IMR-90 (cell line): ENCODE data around the gene HPSE2.

Experiments
- NFE2L2 ChIP-seq: fragments of 150-350 bp; IDR thresholded peaks from 2 replicates; pipeline ENCODE4 v1.6.1; 2016; ENCODE audit warnings: low read depth, mild to moderate bottlenecking, low read length
- POLR2A ChIP-seq: IDR thresholded peaks from 2 replicates; pipeline ENCODE4 v1.6.1; 2012; ENCODE audit warnings: mild to moderate bottlenecking, low read depth, low read length
- TF ChIP-seq, protein P1 (sequence below): conservative IDR thresholded peaks from 2 replicates; pipeline ENCODE4 v1.5.1; 2012; ENCODE audit warnings: mild to moderate bottlenecking, low read depth, low read length, improper control_type of control experiment

GRCh38 chr10:99041468-99041867 is 194.2 kb downstream of the HPSE2 start:
- TF ChIP-seq, protein P1, sequence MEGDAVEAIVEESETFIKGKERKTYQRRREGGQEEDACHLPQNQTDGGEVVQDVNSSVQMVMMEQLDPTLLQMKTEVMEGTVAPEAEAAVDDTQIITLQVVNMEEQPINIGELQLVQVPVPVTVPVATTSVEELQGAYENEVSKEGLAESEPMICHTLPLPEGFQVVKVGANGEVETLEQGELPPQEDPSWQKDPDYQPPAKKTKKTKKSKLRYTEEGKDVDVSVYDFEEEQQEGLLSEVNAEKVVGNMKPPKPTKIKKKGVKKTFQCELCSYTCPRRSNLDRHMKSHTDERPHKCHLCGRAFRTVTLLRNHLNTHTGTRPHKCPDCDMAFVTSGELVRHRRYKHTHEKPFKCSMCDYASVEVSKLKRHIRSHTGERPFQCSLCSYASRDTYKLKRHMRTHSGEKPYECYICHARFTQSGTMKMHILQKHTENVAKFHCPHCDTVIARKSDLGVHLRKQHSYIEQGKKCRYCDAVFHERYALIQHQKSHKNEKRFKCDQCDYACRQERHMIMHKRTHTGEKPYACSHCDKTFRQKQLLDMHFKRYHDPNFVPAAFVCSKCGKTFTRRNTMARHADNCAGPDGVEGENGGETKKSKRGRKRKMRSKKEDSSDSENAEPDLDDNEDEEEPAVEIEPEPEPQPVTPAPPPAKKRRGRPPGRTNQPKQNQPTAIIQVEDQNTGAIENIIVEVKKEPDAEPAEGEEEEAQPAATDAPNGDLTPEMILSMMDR, result no peak
- no peak for TF ChIP-seq NFE2L2
- no peak for TF ChIP-seq POLR2A
